Fibroblast of lung (primary cell): ENCODE data around the gene PTPRM.

Experiments
- CTCF ChIP-seq, 2 donors: IDR thresholded peaks in 1 of 2; conservative IDR thresholded peaks in 1 of 2; 1 replicate in 1 of 2; 2 replicates in 1 of 2; pipeline ENCODE4 v1.5.1; 2011 to 2012; ENCODE audit warnings: low read length in 2 of 2, control low read depth in 1 of 2, inconsistent platforms in 1 of 2, low read depth in 1 of 2, mild to moderate bottlenecking in 1 of 2
- EZH2 ChIP-seq: IDR thresholded peaks from 2 replicates; pipeline ENCODE4 v1.5.1; 2012; ENCODE audit warnings: low read length, control low read depth, mild to moderate bottlenecking; ENCODE audit errors: missing control alignments

- no peak for TF ChIP-seq CTCF (conservative IDR thresholded peaks at IDR 0.05 in 1 of 2, IDR thresholded peaks at IDR 0.05 in 1 of 2; ENCODE audit: low read depth in 1 of 2, low read length in 2 of 2)
- no peak for TF ChIP-seq EZH2
These were observed 5.7 kb downstream of the PTPRM start for GRCh38 chr18:7572822-7573221.
